Hematopoietic multipotent progenitor cell treated with erythropoietin and hydrocortisone succinate and interleukin-3 and kit ligand, for 8 days (in vitro differentiated cells): ENCODE data around the gene ALPG.

Experiments
- DNase-seq: peaks from one replicate; pipeline ENCODE4 v3.0.0-alpha.2; 2015

ALPG gene

GRCh38 chr2:232460171-232460570, 53.5 kb downstream of the ALPG start:
- DNase-seq = no peak
